ENCODE measurements around the gene SYNPO2. TPM values are rescaled to one million over a fixed set of nuclear protein-coding genes. Genes with fewer than 3 reads are reported as not detected.
"Not testable (repeated sequence)": the region's sequence is repeated elsewhere in the genome, so short reads cannot be mapped to it uniquely, and the experiment has no call there.

SYNPO2 gene
- polyA plus RNA-seq, 1 experiment, result 5.1 TPM

DNA sequence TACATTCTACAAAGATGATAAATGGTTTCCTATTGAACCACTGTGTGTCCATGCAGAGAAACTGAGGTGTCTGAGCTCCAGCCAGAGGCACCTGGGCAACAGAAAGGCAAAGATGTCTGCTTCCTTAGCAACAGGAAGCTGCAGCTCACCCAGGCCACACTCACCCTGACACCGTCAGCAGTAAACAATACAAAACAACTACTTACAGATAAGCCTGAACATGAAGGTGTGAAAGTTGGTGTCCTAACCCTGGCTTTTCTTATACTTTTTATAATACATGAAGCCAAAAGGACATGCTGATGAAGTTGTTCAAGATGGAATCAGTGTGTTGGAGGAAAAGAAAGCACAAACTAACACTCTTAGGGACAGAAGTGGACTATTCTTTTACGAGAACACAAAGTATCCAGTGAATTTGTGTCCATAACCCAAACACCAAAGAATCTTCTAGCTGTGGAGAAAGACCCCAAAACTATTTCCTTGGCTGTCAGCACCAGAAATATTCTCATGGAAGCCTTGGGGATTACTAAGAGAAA is 117.3 kb downstream of the SYNPO2 start:
- no peak for DNase-seq (ENCODE audit: low read depth, low spot score)
- CTCF ChIA-PET, result no interaction called here

DNA sequence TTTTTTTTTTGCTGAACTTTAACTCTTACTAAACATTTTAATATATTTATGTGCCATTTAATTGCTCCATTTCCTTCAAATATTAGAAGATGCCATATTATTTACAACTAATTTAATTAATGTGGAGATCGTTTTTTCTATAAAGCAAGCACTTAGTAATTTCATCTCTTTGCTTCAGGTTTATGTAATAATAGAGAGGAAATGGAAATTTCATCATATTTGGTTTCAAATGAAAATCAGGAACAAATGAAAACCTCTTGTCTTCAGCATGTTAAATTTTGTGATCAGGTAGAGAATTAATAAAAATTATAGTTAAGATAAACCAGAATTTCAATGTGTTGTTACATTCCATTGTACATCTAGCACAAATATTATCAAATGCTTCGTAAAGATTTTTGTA is 120.1 kb downstream of the SYNPO2 start:
- H3K4me3 ChIP-seq (ENCODE audit: low read depth, low read length), result no peak overlapping the region
- ChIA-PET POLR2A (no interaction called here), CTCF (interaction anchor here (0.6 to 1.9 kb wide), 5 partner anchors 8 to 32 kb away, joined by 3 to 6 read pairs (median 3); no protein-coding TSS in a partner anchor)
- DNase-seq (ENCODE audit: low read depth, low spot score), result no peak
- no peaks in the 10 kb centered on the region for H3K9me3 ChIP-seq (ENCODE audit: control insufficient read depth, insufficient read depth, low read length)
- TF ChIP-seq, protein P1, sequence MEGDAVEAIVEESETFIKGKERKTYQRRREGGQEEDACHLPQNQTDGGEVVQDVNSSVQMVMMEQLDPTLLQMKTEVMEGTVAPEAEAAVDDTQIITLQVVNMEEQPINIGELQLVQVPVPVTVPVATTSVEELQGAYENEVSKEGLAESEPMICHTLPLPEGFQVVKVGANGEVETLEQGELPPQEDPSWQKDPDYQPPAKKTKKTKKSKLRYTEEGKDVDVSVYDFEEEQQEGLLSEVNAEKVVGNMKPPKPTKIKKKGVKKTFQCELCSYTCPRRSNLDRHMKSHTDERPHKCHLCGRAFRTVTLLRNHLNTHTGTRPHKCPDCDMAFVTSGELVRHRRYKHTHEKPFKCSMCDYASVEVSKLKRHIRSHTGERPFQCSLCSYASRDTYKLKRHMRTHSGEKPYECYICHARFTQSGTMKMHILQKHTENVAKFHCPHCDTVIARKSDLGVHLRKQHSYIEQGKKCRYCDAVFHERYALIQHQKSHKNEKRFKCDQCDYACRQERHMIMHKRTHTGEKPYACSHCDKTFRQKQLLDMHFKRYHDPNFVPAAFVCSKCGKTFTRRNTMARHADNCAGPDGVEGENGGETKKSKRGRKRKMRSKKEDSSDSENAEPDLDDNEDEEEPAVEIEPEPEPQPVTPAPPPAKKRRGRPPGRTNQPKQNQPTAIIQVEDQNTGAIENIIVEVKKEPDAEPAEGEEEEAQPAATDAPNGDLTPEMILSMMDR (IDR thresholded peaks at IDR 0.05; ENCODE audit: low read depth, low read length), result no peak
- H3K27me3 ChIP-seq (ENCODE audit: control insufficient read depth, insufficient read depth, low read length), result no peaks in the 10 kb centered on the region
- H3K27ac ChIP-seq (ENCODE audit: low read depth, low read length), result no peak overlapping the region

More for the DNA sequence above, 117.3 kb downstream of the SYNPO2 start:
- Histone ChIP-seq H3K27me3 (ENCODE audit: control insufficient read depth, insufficient read depth, low read length) (no peaks in the 10 kb centered on the region), H3K4me3 (ENCODE audit: low read depth, low read length) (no peak overlapping the region), H3K27ac (ENCODE audit: low read depth, low read length) (no peak overlapping the region), H3K9me3 (ENCODE audit: control insufficient read depth, insufficient read depth, low read length) (no peaks in the 10 kb centered on the region)
- TF ChIP-seq, protein P1 (IDR thresholded peaks at IDR 0.05; ENCODE audit: low read depth, low read length), result no peak
- POLR2A ChIA-PET, result interaction anchor here (1.3 kb wide), 1 partner anchor 11 kb away, joined by 3 read pairs; no protein-coding TSS in a partner anchor

DNA sequence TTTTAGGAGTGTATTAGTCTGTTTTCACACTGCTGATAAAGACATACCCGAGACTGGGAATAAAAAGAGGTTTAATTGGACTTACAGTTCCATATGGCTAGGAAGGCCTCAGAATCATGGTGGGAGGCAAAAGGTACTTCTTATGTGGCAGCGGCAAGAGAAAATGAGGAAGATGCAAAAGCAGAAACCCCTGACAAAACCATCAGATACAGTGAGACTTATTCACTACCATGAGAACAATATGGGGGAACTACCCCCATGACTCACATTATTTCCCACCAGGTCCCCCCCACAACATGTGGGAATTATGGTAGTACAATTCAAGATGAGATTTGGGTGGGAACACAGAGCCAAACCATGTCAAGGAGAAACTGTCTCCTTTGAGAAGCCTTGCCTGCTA is 121.6 kb downstream of the SYNPO2 start:
- H3K9me3 ChIP-seq (ENCODE audit: control insufficient read depth, insufficient read depth, low read length); POLR2A ChIA-PET; H3K27me3 ChIP-seq (ENCODE audit: control insufficient read depth, insufficient read depth, low read length); H3K4me3 ChIP-seq (ENCODE audit: low read depth, low read length); DNase-seq (ENCODE audit: low read depth, low spot score); H3K27ac ChIP-seq (ENCODE audit: low read depth, low read length): not testable (repeated sequence)
- CTCF ChIA-PET, result interaction anchor here (1.9 kb wide), 1 partner anchor 29 kb away, joined by 6 read pairs; no protein-coding TSS in a partner anchor

DNA sequence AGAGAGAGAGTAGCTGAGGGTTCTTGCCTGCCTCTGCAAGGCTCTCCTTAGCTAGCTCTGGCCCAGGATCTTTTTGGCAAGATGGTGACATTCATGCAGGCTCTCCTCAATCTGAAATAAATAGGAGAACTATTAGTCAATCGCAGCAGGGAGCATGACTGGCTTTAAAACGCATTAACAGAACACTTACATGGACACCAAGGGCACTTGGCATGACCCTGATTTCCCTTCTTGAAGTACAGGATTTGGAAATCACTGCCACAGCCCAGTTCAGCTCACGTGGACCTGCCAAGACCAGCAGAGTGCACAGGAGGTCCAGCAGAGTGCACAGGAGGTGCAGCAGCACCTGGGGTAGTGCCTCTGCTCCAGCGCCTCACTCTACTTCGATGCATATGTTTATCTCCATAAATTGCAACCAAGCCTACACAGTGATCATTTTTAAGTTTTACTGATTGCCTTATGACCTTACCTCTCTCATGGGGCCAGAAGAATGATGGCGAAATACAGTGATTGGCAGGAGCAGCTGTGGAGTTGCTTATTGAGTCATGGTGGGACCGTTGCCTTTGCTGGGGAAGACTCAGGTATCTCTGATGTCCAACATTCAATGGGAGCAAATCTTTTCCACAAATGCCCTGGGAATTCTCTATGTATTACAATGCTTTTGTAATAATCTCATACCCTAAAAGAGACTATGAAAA is 122.4 kb downstream of the SYNPO2 start:
- H3K27ac ChIP-seq (ENCODE audit: low read depth, low read length), result no peak overlapping the region
- CTCF ChIA-PET, result interaction anchor here (0.6 to 1.2 kb wide), 2 partner anchors 24 to 30 kb away, joined by 3 read pairs; no protein-coding TSS in a partner anchor

DNA sequence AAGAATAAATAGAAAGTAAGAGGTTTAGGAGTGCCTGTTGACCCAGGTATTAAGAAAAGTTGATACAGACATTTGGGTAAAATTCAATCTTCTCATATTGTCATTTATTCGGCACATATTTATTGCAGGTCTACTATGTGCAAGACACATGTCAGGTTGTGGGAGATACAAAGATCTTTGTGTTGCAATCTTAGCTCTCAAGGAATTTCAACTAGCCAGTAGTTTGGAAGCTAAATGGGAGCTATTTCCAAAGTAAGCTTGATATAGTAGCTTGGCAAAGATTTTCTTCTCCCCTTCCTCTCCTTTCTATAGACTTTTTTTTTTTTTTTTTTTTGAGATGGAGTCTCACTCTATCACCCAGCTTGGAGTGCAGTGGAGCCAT is 122.9 kb downstream of the SYNPO2 start:
- TF ChIP-seq, protein P1 (IDR thresholded peaks at IDR 0.05; ENCODE audit: low read depth, low read length), result no peak
- Histone ChIP-seq H3K9me3 (ENCODE audit: control insufficient read depth, insufficient read depth, low read length) (no peaks in the 10 kb centered on the region), H3K27ac (ENCODE audit: low read depth, low read length) (no peak overlapping the region), H3K27me3 (ENCODE audit: control insufficient read depth, insufficient read depth, low read length) (no peaks in the 10 kb centered on the region), H3K4me3 (ENCODE audit: low read depth, low read length) (no peak overlapping the region)
- CTCF ChIA-PET, result interaction anchor here (1.2 kb wide), 1 partner anchor 29 kb away, joined by 3 read pairs; no protein-coding TSS in a partner anchor
- POLR2A ChIA-PET, result no interaction called here
- no peak for DNase-seq (ENCODE audit: low read depth, low spot score)

More for the DNA sequence above, 122.4 kb downstream of the SYNPO2 start:
- DNase-seq (ENCODE audit: low read depth, low spot score), result no peak
- TF ChIP-seq, protein P1 (IDR thresholded peaks at IDR 0.05; ENCODE audit: low read depth, low read length), result no peak
- POLR2A ChIA-PET, result no interaction called here
- Histone ChIP-seq H3K27me3 (ENCODE audit: control insufficient read depth, insufficient read depth, low read length) (no peaks in the 10 kb centered on the region), H3K9me3 (ENCODE audit: control insufficient read depth, insufficient read depth, low read length) (no peaks in the 10 kb centered on the region), H3K4me3 (ENCODE audit: low read depth, low read length) (no peak overlapping the region)

Measured in AG04450 (cell line).